Tibial nerve (tissue), 4 donors: Measurements from ENCODE around the gene FLYWCH1. TPM values are rescaled to one million over a fixed set of nuclear protein-coding genes. Genes with fewer than 3 reads are reported as not detected.

Experiments used
- DNase-seq, 2 donors: peaks; one replicate each; pipeline ENCODE4 v3.0.0-alpha.2; 2019; ENCODE audit warnings: low spot score in 2 of 2
- H3K27ac ChIP-seq, 4 donors: fragments of 200-600 bp; sonication (generic) in 3 of 4; one replicate each; pipeline ENCODE4 v1.5.1; 2017 to 2019; ENCODE audit warnings: mild to moderate bottlenecking in 1 of 4
- H3K27me3 ChIP-seq, 2 donors: fragments of 200-600 bp; sonication (generic) in 1 of 2; one replicate each; pipeline versions ENCODE4 v1.5.1 to v1.6.0; 2017 to 2019
- H3K36me3 ChIP-seq, 3 donors: fragments of 200-600 bp; sonication (generic); one replicate each; pipeline ENCODE4 v1.5.1; 2018 to 2019
- H3K4me1 ChIP-seq, 4 donors: fragments of 200-600 bp; sonication (generic) in 3 of 4; one replicate each; pipeline ENCODE4 v1.5.1; 2017 to 2019
- H3K4me3 ChIP-seq, 4 donors: fragments of 200-600 bp; sonication (generic) in 3 of 4; one replicate each; pipeline ENCODE4 v1.5.1; 2017 to 2019; ENCODE audit warnings: mild to moderate bottlenecking in 1 of 4, moderate library complexity in 1 of 4
- H3K9me3 ChIP-seq, 4 donors: fragments of 200-600 bp; sonication (generic) in 3 of 4; one replicate each; pipeline ENCODE4 v1.5.1; 2017 to 2019
- EP300 ChIP-seq, 2 donors: sonication (generic); formaldehyde crosslinking; IDR thresholded peaks; one replicate each; pipeline ENCODE4 v1.6.1; 2017; ENCODE audit warnings: antibody characterized with exemption in 2 of 2, mild to moderate bottlenecking in 1 of 2
- POLR2A ChIP-seq, 2 donors: fragments of 450-650 bp; IDR thresholded peaks; one replicate each; pipeline ENCODE4 v1.6.1; 2017; ENCODE audit warnings: antibody characterized with exemption in 2 of 2, mild to moderate bottlenecking in 2 of 2, moderate library complexity in 2 of 2
- WGBS, 2 donors: methylation state at CpG; one replicate each; pipeline ENCODE4 v1.1.5; 2018; 5-methylcytosine and 5-hydroxymethylcytosine counted together
- total RNA-seq, 4 donors: library from RNA; depleted of rRNA; stranded (reverse); fragments of >200 nt; gene quantifications; one replicate each; pipeline ENCODE4 v1.1.0, GENCODE V29; 2016
- TF ChIP-seq, protein P1 (sequence below), 5 experiments: fragments of 200-600 bp in 3 of 5; fragments of 450-650 bp in 2 of 5; sonication (generic) in 3 of 5; IDR thresholded peaks; one replicate each; pipeline ENCODE4 v1.5.1; 2016 to 2019; ENCODE audit warnings: antibody characterized with exemption in 5 of 5, mild to moderate bottlenecking in 3 of 5, moderate library complexity in 2 of 5

Gene FLYWCH1
- total RNA-seq, 4 donors from 2014 or later = 65.1 to 74.9 (median 68.7) TPM

DNA sequence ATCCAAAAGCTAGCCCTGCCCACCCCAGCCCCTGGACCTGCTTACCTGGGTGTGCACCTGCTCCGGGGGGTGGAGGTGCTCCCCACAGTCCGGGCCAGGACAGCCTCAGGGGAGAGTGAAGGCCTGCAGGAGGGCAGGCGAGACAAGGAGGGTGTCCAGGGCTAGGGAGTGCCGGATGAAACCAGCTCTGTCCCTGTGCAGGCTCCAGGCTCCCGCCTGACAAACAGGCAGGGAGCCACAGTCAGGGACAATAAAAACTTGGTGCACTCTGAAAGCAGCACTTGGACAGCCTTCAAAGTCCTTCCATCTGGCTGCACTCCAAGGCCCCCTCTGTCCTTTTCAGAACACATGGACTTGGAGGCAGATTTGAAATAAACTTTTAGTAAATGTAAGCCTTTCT lies 61.4 kb downstream of the FLYWCH1 start:
- TF ChIP-seq, protein P1, sequence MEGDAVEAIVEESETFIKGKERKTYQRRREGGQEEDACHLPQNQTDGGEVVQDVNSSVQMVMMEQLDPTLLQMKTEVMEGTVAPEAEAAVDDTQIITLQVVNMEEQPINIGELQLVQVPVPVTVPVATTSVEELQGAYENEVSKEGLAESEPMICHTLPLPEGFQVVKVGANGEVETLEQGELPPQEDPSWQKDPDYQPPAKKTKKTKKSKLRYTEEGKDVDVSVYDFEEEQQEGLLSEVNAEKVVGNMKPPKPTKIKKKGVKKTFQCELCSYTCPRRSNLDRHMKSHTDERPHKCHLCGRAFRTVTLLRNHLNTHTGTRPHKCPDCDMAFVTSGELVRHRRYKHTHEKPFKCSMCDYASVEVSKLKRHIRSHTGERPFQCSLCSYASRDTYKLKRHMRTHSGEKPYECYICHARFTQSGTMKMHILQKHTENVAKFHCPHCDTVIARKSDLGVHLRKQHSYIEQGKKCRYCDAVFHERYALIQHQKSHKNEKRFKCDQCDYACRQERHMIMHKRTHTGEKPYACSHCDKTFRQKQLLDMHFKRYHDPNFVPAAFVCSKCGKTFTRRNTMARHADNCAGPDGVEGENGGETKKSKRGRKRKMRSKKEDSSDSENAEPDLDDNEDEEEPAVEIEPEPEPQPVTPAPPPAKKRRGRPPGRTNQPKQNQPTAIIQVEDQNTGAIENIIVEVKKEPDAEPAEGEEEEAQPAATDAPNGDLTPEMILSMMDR (IDR thresholded peaks at IDR 0.05) = no peak
- TF ChIP-seq EP300 (IDR thresholded peaks at IDR 0.05) = no peak
- no peak for TF ChIP-seq POLR2A (IDR thresholded peaks at IDR 0.05)
- Histone ChIP-seq H3K4me3 (no peak overlapping the region), H3K36me3 (peaks cover 0 to 28% (median 0%) of the 10 kb centered on the region in 3 donors), H3K27ac (no peak overlapping the region), H3K27me3 (peaks cover 0 to 15% of the 10 kb centered on the region in 2 donors), H3K9me3 (no peaks in the 10 kb centered on the region), H3K4me1 (peaks cover 0 to 35% (median 11%) of the 10 kb centered on the region in 4 donors)
- no peak for DNase-seq
- 68 to 71% methylated on average over 5 of the region's 5 CpGs for WGBS, 2 donors

- 79 to 95% methylated on average over 8 to 9 of the region's 17 CpGs for WGBS, 2 donors
- H3K27ac ChIP-seq = no peak overlapping the region
Observed at GRCh38 chr16:2973605-2974318, 62.0 kb downstream of the FLYWCH1 start.

GRCh38 chr16:2974319-2975056 lies 62.8 kb downstream of the FLYWCH1 start:
- TF ChIP-seq, protein P1 (IDR thresholded peaks at IDR 0.05) = no peak
- TF ChIP-seq EP300 (IDR thresholded peaks at IDR 0.05) (no peak), POLR2A (IDR thresholded peaks at IDR 0.05) (no peak)
- H3K36me3 ChIP-seq = peaks cover 0 to 28% (median 0%) of the 10 kb centered on the region in 3 donors
- H3K4me1 ChIP-seq = peaks cover 0 to 27% (median 8%) of the 10 kb centered on the region in 4 donors
- H3K27me3 ChIP-seq = peaks cover 0 to 21% of the 10 kb centered on the region in 2 donors
- 88 to 90% methylated on average over 9 to 11 of the region's 15 CpGs for WGBS, 2 donors
- H3K27ac ChIP-seq = no peak overlapping the region
- DNase-seq = no peak
- H3K9me3 ChIP-seq = no peaks in the 10 kb centered on the region
- H3K4me3 ChIP-seq = no peak overlapping the region

More at GRCh38 chr16:2973605-2974318, 62.0 kb downstream of the FLYWCH1 start:
- Histone ChIP-seq H3K27me3 (peaks cover 0 to 14% of the 10 kb centered on the region in 2 donors), H3K9me3 (no peaks in the 10 kb centered on the region), H3K4me1 (peaks cover 0 to 28% (median 7%) of the 10 kb centered on the region in 4 donors), H3K36me3 (peaks cover 0 to 28% (median 0%) of the 10 kb centered on the region in 3 donors), H3K4me3 (no peak overlapping the region)
- TF ChIP-seq, protein P1 (IDR thresholded peaks at IDR 0.05) = no peak
- no peak for TF ChIP-seq EP300 (IDR thresholded peaks at IDR 0.05)
- no peak for TF ChIP-seq POLR2A (IDR thresholded peaks at IDR 0.05)
- no peak for DNase-seq

DNA sequence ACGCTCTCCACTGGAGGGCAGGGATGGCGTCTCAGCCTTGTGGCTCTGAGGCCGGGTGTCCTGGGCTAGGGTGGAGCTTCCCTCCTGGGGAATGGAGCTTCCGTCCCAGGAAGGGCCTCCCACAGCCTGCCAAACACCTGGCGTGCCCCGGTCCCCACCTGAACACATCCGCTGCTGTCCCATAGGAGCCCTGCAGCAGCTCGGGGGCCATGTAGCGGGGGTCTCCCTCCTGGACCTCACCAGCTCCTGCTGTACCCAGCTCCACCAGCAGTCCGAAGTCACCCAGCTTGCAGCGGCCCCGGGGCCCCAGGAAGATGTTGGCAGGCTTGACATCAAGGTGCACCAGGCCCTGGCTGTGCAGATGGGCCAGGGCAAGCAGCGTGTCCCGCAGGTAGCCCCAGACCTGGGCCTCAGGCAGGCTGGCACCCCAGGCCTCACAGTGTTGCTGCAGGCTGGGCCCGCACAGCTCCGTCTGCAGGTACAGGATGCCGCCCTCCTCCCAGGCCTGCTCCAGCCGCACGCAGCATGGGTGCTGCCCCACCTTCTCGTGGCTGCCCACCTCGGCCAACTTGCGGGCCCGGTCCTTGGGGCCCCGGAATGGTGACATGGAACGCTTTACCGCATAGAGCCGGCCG lies 63.5 kb downstream of the FLYWCH1 start:
- WGBS, 2 donors = 92 to 94% methylated on average over 16 to 27 of the region's 28 CpGs
- Histone ChIP-seq H3K27ac (no peak overlapping the region), H3K4me1 (peaks cover 0 to 27% (median 9%) of the 10 kb centered on the region in 4 donors), H3K36me3 (peaks cover 0 to 28% (median 0%) of the 10 kb centered on the region in 3 donors), H3K9me3 (no peaks in the 10 kb centered on the region), H3K27me3 (peaks cover 0 to 25% of the 10 kb centered on the region in 2 donors), H3K4me3 (no peak overlapping the region)
- no peak for DNase-seq
- TF ChIP-seq, protein P1 (IDR thresholded peaks at IDR 0.05) = no peak
- TF ChIP-seq POLR2A (IDR thresholded peaks at IDR 0.05) = no peak
- no peak for TF ChIP-seq EP300 (IDR thresholded peaks at IDR 0.05)
